Stimulated activated naive CD8-positive, alpha-beta T cell treated with anti-CD3 and anti-CD28 coated beads, Interleukin-15, Interleukin-2, amounts not matched to agents 100 ng/mL and 50 ng/mL, for 24 hours (primary cell): ENCODE results near the gene GLIS1.

Experiments used
- H3K27ac Mint-ChIP-seq: one replicate; pipeline ENCODE4 v1.8.0; 2021; ENCODE audit warnings: mild to moderate bottlenecking, mixed read lengths
- H3K27me3 Mint-ChIP-seq: one replicate; pipeline ENCODE4 v1.8.0; 2021; ENCODE audit warnings: mixed read lengths
- H3K36me3 Mint-ChIP-seq: one replicate; pipeline ENCODE4 v1.8.0; 2021; ENCODE audit warnings: low read depth, mixed read lengths
- H3K4me1 Mint-ChIP-seq: one replicate; pipeline ENCODE4 v1.8.0; 2021; ENCODE audit warnings: low read depth, mixed read lengths
- H3K4me3 Mint-ChIP-seq: one replicate; pipeline ENCODE4 v1.8.0; 2021; ENCODE audit warnings: mild to moderate bottlenecking, mixed read lengths
- H3K9me3 Mint-ChIP-seq: one replicate; pipeline ENCODE4 v1.8.0; 2021; ENCODE audit warnings: mixed read lengths

GLIS1 gene

GRCh38 chr1:53529555-53529954 is 209.4 kb downstream of the GLIS1 start:
- no peak overlapping the region for H3K4me3 Mint-ChIP-seq
- no peaks in the 10 kb centered on the region for H3K4me1 Mint-ChIP-seq
- no peaks in the 10 kb centered on the region for H3K27me3 Mint-ChIP-seq
- no peak overlapping the region for H3K27ac Mint-ChIP-seq
- H3K9me3 Mint-ChIP-seq, result no peaks in the 10 kb centered on the region
- no peaks in the 10 kb centered on the region for H3K36me3 Mint-ChIP-seq

- H3K27ac Mint-ChIP-seq, result no peak overlapping the region
- no peaks in the 10 kb centered on the region for H3K4me1 Mint-ChIP-seq
- no peaks in the 10 kb centered on the region for H3K27me3 Mint-ChIP-seq
- no peak overlapping the region for H3K4me3 Mint-ChIP-seq
- H3K36me3 Mint-ChIP-seq, result no peaks in the 10 kb centered on the region
- no peaks in the 10 kb centered on the region for H3K9me3 Mint-ChIP-seq
Measured at GRCh38 chr1:53527368-53527767, 211.6 kb downstream of the GLIS1 start.

- H3K27ac Mint-ChIP-seq, result no peak overlapping the region
- H3K36me3 Mint-ChIP-seq, result no peaks in the 10 kb centered on the region
- no peaks in the 10 kb centered on the region for H3K4me1 Mint-ChIP-seq
- no peaks in the 10 kb centered on the region for H3K27me3 Mint-ChIP-seq
- no peaks in the 10 kb centered on the region for H3K9me3 Mint-ChIP-seq
- no peak overlapping the region for H3K4me3 Mint-ChIP-seq
Measured at GRCh38 chr1:53526451-53527101, 212.4 kb downstream of the GLIS1 start.

- no peaks in the 10 kb centered on the region for H3K4me1 Mint-ChIP-seq
- H3K9me3 Mint-ChIP-seq, result no peaks in the 10 kb centered on the region
- H3K27ac Mint-ChIP-seq, result no peak overlapping the region
- H3K36me3 Mint-ChIP-seq, result no peaks in the 10 kb centered on the region
- H3K4me3 Mint-ChIP-seq, result no peak overlapping the region
- H3K27me3 Mint-ChIP-seq, result no peaks in the 10 kb centered on the region
Measured at GRCh38 chr1:53525595-53525994, 213.4 kb downstream of the GLIS1 start.

- Mint-ChIP-seq H3K36me3 (no peaks in the 10 kb centered on the region), H3K27ac (no peak overlapping the region), H3K4me3 (no peak overlapping the region), H3K9me3 (no peaks in the 10 kb centered on the region), H3K27me3 (no peaks in the 10 kb centered on the region), H3K4me1 (no peaks in the 10 kb centered on the region)
Measured at GRCh38 chr1:53524428-53525375, 214.3 kb downstream of the GLIS1 start.

GRCh38 chr1:53521924-53522552 is 216.9 kb downstream of the GLIS1 start:
- H3K4me3 Mint-ChIP-seq, result no peak overlapping the region
- no peaks in the 10 kb centered on the region for H3K27me3 Mint-ChIP-seq
- H3K9me3 Mint-ChIP-seq, result no peaks in the 10 kb centered on the region
- no peaks in the 10 kb centered on the region for H3K4me1 Mint-ChIP-seq
- H3K36me3 Mint-ChIP-seq, result no peaks in the 10 kb centered on the region
- no peak overlapping the region for H3K27ac Mint-ChIP-seq

GRCh38 chr1:53520481-53520880 is 218.5 kb downstream of the GLIS1 start:
- no peak overlapping the region for H3K4me3 Mint-ChIP-seq
- no peaks in the 10 kb centered on the region for H3K4me1 Mint-ChIP-seq
- no peak overlapping the region for H3K27ac Mint-ChIP-seq
- no peaks in the 10 kb centered on the region for H3K9me3 Mint-ChIP-seq
- no peaks in the 10 kb centered on the region for H3K27me3 Mint-ChIP-seq
- no peaks in the 10 kb centered on the region for H3K36me3 Mint-ChIP-seq

- Mint-ChIP-seq H3K27me3 (no peaks in the 10 kb centered on the region), H3K27ac (no peak overlapping the region), H3K36me3 (no peaks in the 10 kb centered on the region), H3K4me3 (no peak overlapping the region), H3K4me1 (no peaks in the 10 kb centered on the region), H3K9me3 (no peaks in the 10 kb centered on the region)
Measured at GRCh38 chr1:53519421-53519820, 219.5 kb downstream of the GLIS1 start.

GRCh38 chr1:53518775-53519174 is 220.2 kb downstream of the GLIS1 start:
- Mint-ChIP-seq H3K4me1 (no peaks in the 10 kb centered on the region), H3K9me3 (no peaks in the 10 kb centered on the region), H3K27ac (no peak overlapping the region), H3K4me3 (no peak overlapping the region), H3K27me3 (no peaks in the 10 kb centered on the region), H3K36me3 (no peaks in the 10 kb centered on the region)

- no peaks in the 10 kb centered on the region for H3K36me3 Mint-ChIP-seq
- no peaks in the 10 kb centered on the region for H3K27me3 Mint-ChIP-seq
- no peaks in the 10 kb centered on the region for H3K4me1 Mint-ChIP-seq
- no peak overlapping the region for H3K27ac Mint-ChIP-seq
- H3K9me3 Mint-ChIP-seq, result no peaks in the 10 kb centered on the region
- no peak overlapping the region for H3K4me3 Mint-ChIP-seq
Measured at GRCh38 chr1:53517821-53518352, 221.1 kb downstream of the GLIS1 start.

GRCh38 chr1:53517109-53517508 is 221.9 kb downstream of the GLIS1 start:
- H3K9me3 Mint-ChIP-seq, result no peaks in the 10 kb centered on the region
- H3K27me3 Mint-ChIP-seq, result no peaks in the 10 kb centered on the region
- no peak overlapping the region for H3K4me3 Mint-ChIP-seq
- H3K4me1 Mint-ChIP-seq, result no peaks in the 10 kb centered on the region
- no peak overlapping the region for H3K27ac Mint-ChIP-seq
- no peaks in the 10 kb centered on the region for H3K36me3 Mint-ChIP-seq

GRCh38 chr1:53516181-53516580 is 222.8 kb downstream of the GLIS1 start:
- Mint-ChIP-seq H3K4me1 (no peaks in the 10 kb centered on the region), H3K27me3 (no peaks in the 10 kb centered on the region), H3K4me3 (no peak overlapping the region), H3K36me3 (no peaks in the 10 kb centered on the region), H3K9me3 (no peaks in the 10 kb centered on the region), H3K27ac (no peak overlapping the region)

GRCh38 chr1:53514436-53514835 is 224.5 kb downstream of the GLIS1 start:
- H3K4me1 Mint-ChIP-seq, result no peaks in the 10 kb centered on the region
- no peaks in the 10 kb centered on the region for H3K36me3 Mint-ChIP-seq
- H3K9me3 Mint-ChIP-seq, result no peaks in the 10 kb centered on the region
- H3K27me3 Mint-ChIP-seq, result no peaks in the 10 kb centered on the region
- no peak overlapping the region for H3K4me3 Mint-ChIP-seq
- no peak overlapping the region for H3K27ac Mint-ChIP-seq

- H3K4me3 Mint-ChIP-seq, result no peak overlapping the region
- H3K36me3 Mint-ChIP-seq, result no peaks in the 10 kb centered on the region
- H3K9me3 Mint-ChIP-seq, result no peaks in the 10 kb centered on the region
- H3K27ac Mint-ChIP-seq, result no peak overlapping the region
- H3K27me3 Mint-ChIP-seq, result no peaks in the 10 kb centered on the region
- H3K4me1 Mint-ChIP-seq, result no peaks in the 10 kb centered on the region
Measured at GRCh38 chr1:53513846-53514245, 225.1 kb downstream of the GLIS1 start.
